K562 (cell line): Measurements from ENCODE around the gene MEX3D. TPM values are rescaled to one million over a fixed set of nuclear protein-coding genes. Genes with fewer than 3 reads are reported as not detected.
A peak's percentile ranks its signal among the peaks of the same experiment; 100 is the strongest.

ENCODE experiments used
- ATAC-seq: fragments of 200-7000 bp; cut with Tn5 transposase; 3 replicates; pipeline ENCODE4 v1.9.1; 2020; ENCODE audit warnings: moderate library complexity
- BruUV-seq: library from RNA; stranded (reverse); fragments of 400-500 nt; replicated peaks from 2 replicates; lab custom pipeline; 2021; lab: Mats Ljungman, UMichigan
- CTCF ChIA-PET: fragments of 300-600 bp; formaldehyde crosslinking; extraction: SDS; loops from one replicate; lab custom pipeline; 2021; ENCODE audit warnings: low intra/inter-chr PET ratio; lab: Yijun Ruan, JAX
- POLR2A ChIA-PET: fragments of 300-600, 350-650 bp; sonication (Branson Sonifier 250); formaldehyde crosslinking; extraction: SDS; loops from one replicate; lab custom pipeline; 2021; ENCODE audit warnings: antibody characterized with exemption, inconsistent platforms; lab: Yijun Ruan, JAX
- DNase-seq, 4 experiments: peaks; one replicate each; pipeline versions ENCODE4 v3.0.0 to v3.0.0-alpha.2; 2011 to 2018; ENCODE audit warnings: low spot score in 3 of 4, mixed read lengths in 3 of 4; ENCODE audit errors: extremely low read depth in 1 of 4
- FAIRE-seq: peaks from 2 replicates; lab custom pipeline; 2011; peaks lifted over from hg19 to GRCh38; lab: Jason Lieb, UNC
- H2AFZ ChIP-seq: 2 replicates; pipeline ENCODE4 v1.6.0; 2011; ENCODE audit warnings: low read depth, low read length, control low read depth, inconsistent platforms
- H3K27ac ChIP-seq: fragments of 200-600 bp; 3 replicates; pipeline ENCODE4 v1.8.0; 2011; ENCODE audit warnings: low read depth, mild to moderate bottlenecking, control low read depth, inconsistent platforms, low read length, moderate library complexity, mixed read lengths; ENCODE audit errors: extremely low read depth
- H3K27me3 ChIP-seq, 2 experiments: fragments of 300-600 bp in 1 of 2; 2 replicates in 1 of 2; 3 replicates in 1 of 2; pipeline versions ENCODE4 v1.6.0 to v1.8.0; 2011; ENCODE audit warnings: inconsistent platforms in 2 of 2, low read length in 2 of 2, mild to moderate bottlenecking in 1 of 2, mixed read lengths in 1 of 2, moderate library complexity in 1 of 2; ENCODE audit not compliant: control insufficient read depth in 2 of 2, insufficient read depth in 2 of 2
- H3K36me3 ChIP-seq: fragments of 300-600 bp; 3 replicates; pipeline ENCODE4 v1.8.0; 2011; ENCODE audit warnings: mild to moderate bottlenecking, low read length, inconsistent platforms; ENCODE audit not compliant: control insufficient read depth, insufficient read depth
- H3K4me1 ChIP-seq, 2 experiments: fragments of 200-600 bp in 1 of 2; replicated peaks in 1 of 2; 2 replicates in 1 of 2; 3 replicates in 1 of 2; pipeline versions ENCODE4 v1.5.1 to v1.8.0; 2011; ENCODE audit warnings: inconsistent platforms in 2 of 2, low read length in 2 of 2, mild to moderate bottlenecking in 1 of 2, mixed read lengths in 1 of 2, moderate library complexity in 1 of 2; ENCODE audit not compliant: control insufficient read depth in 2 of 2, insufficient read depth in 2 of 2
- H3K4me2 ChIP-seq: 2 replicates; pipeline ENCODE4 v1.6.1; 2011; ENCODE audit warnings: low read length, control low read depth, inconsistent platforms, mixed read lengths; ENCODE audit not compliant: insufficient read depth
- H3K4me3 ChIP-seq: fragments of 200-600 bp; sonication (generic), shearing (Covaris generic); 2 replicates; pipeline ENCODE4 v1.5.1; 2016; ENCODE audit warnings: control low read depth, inconsistent platforms
- H3K79me2 ChIP-seq: fragments of 200-600 bp; 3 replicates; pipeline ENCODE4 v1.8.0; 2011; ENCODE audit warnings: low read length, inconsistent platforms; ENCODE audit not compliant: control insufficient read depth, insufficient read depth
- H3K9ac ChIP-seq, 2 experiments: 2 replicates each; pipeline versions ENCODE4 v1.6.0 to v1.6.1; 2011; ENCODE audit warnings: low read depth in 2 of 2, low read length in 2 of 2, control low read depth in 1 of 2, inconsistent platforms in 1 of 2, mild to moderate bottlenecking in 1 of 2, mixed read lengths in 1 of 2; ENCODE audit not compliant: insufficient read depth in 1 of 2
- H3K9me1 ChIP-seq: one replicate; pipeline ENCODE4 v1.6.0; 2011; ENCODE audit warnings: inconsistent platforms, mild to moderate bottlenecking, low read length, moderate library complexity; ENCODE audit not compliant: control insufficient read depth, insufficient read depth
- H3K9me3 ChIP-seq: replicated peaks from 2 replicates; pipeline ENCODE4 v1.5.1; 2011; ENCODE audit warnings: low read depth, low read length, inconsistent platforms; ENCODE audit not compliant: control insufficient read depth, insufficient read depth
- H4K20me1 ChIP-seq: replicated peaks from 2 replicates; pipeline ENCODE4 v1.6.1; 2011; ENCODE audit warnings: low read length, inconsistent platforms, mixed read lengths; ENCODE audit not compliant: control insufficient read depth, insufficient read depth
- HSF4 ChIP-seq: fragments of 250-450 bp; sonication (Bioruptor Pico); IDR thresholded peaks from 2 replicates; pipeline ENCODE4 v2.1.2; 2022; ENCODE audit warnings: mild to moderate bottlenecking, moderate library complexity, borderline replicate concordance
- IRF2 ChIP-seq: sonication (generic); formaldehyde crosslinking; IDR thresholded peaks from 2 replicates; pipeline ENCODE4 v1.8.1; 2022; ENCODE audit warnings: mild to moderate bottlenecking, missing genetic modification reagents
- JUN ChIP-seq, 2 experiments: sonication (generic) in 1 of 2; formaldehyde crosslinking in 1 of 2; IDR thresholded peaks; 2 replicates each; pipeline versions ENCODE4 v1.6.1 to v1.8.0; 2012 to 2022; ENCODE audit warnings: borderline replicate concordance in 2 of 2, mild to moderate bottlenecking in 2 of 2, improper control_type of control experiment in 1 of 2, low read depth in 1 of 2, low read length in 1 of 2, missing genetic modification reagents in 1 of 2
- MYNN ChIP-seq, 2 experiments: sonication (generic); formaldehyde crosslinking in 1 of 2; IDR thresholded peaks; 2 replicates each; pipeline versions ENCODE4 v1.5.0 to v1.6.1; 2016 to 2020; ENCODE audit warnings: antibody characterized with exemption in 1 of 2, missing genetic modification reagents in 1 of 2
- PRMT5 ChIP-seq: sonication (generic); formaldehyde crosslinking; IDR thresholded peaks from 2 replicates; pipeline ENCODE4 v1.5.0; 2020; ENCODE audit warnings: missing genetic modification reagents
- PYGO2 ChIP-seq: fragments of 450-650 bp; IDR thresholded peaks from 2 replicates; pipeline ENCODE4 v1.6.1; 2016; ENCODE audit warnings: mild to moderate bottlenecking, missing genetic modification characterization, moderate library complexity, missing compliant biosample characterization
- RBFOX2 ChIP-seq: fragments of 200-400 bp; formaldehyde crosslinking; IDR thresholded peaks from 2 replicates; pipeline ENCODE4 v1.6.1; 2017; ENCODE audit warnings: low read depth, mild to moderate bottlenecking, low read length, moderate library complexity
- ZNF57 ChIP-seq: fragments of 450-650 bp; formaldehyde crosslinking; IDR thresholded peaks from 2 replicates; pipeline ENCODE4 v1.4.0; 2020; ENCODE audit warnings: mild to moderate bottlenecking, moderate library complexity
- WGBS: fragments of 100-300 bp; shearing (Covaris generic); methylation state at CpG from one replicate; pipeline ENCODE4 v1.1.6; 2016; ENCODE audit warnings: low coverage, mixed read lengths; ENCODE audit not compliant: insufficient coverage; ENCODE audit errors: missing lambda C conversion rate; 5-methylcytosine and 5-hydroxymethylcytosine counted together
- in situ Hi-C: fragments of 300-500 bp; cut with MboI; formaldehyde crosslinking; loops from 4 replicates; pipeline ENCODE4 v1.15.0; 2018; ENCODE audit warnings: inconsistent platforms, mixed read lengths
- intact Hi-C: fragments of 100-400 bp; cut with micrococcal nuclease; formaldehyde crosslinking; loops from 2 replicates; pipeline ENCODE4 v1.14.2; 2022
- polyA plus RNA-seq, 8 experiments: library from polyadenylated mRNA; depleted of rRNA in 4 of 8; stranded (reverse) in 5 of 8; unstranded in 3 of 8; fragments of >200 nt; fragmentation: Nextera tagmentation in 2 of 8; fragmentation: Illumina TruSeq in 1 of 8; extraction: Ambion mirVana in 2 of 8; extraction: Trizol in 1 of 8; gene quantifications; 2 replicates each; pipeline versions ENCODE4 v1.2.1 to v1.2.3, GENCODE V29; 2011 to 2014; ENCODE audit warnings: inconsistent platforms in 1 of 8, missing spikeins in 1 of 8
- total RNA-seq, 7 experiments: library from RNA; depleted of rRNA in 6 of 7; stranded (reverse); fragments of >200 nt in 6 of 7; fragmentation: Illumina TruSeq in 2 of 7; extraction: Trizol in 2 of 7; gene quantifications; 2 replicates each; pipeline versions ENCODE4 v1.2.1 to v1.2.3, GENCODE V29; 2011 to 2021; ENCODE audit warnings: low replicate concordance in 1 of 7
- TF ChIP-seq, protein P1 (sequence below): sonication (generic); formaldehyde crosslinking; IDR thresholded peaks from 2 replicates; pipeline ENCODE4 v1.9.0; 2022; ENCODE audit warnings: mild to moderate bottlenecking, missing genetic modification reagents
- TF ChIP-seq, protein P2 (sequence below), 2 experiments: fragments of 450-650 bp in 1 of 2; sonication (generic) in 1 of 2; formaldehyde crosslinking in 1 of 2; IDR thresholded peaks; 2 replicates each; pipeline versions ENCODE4 v1.7.1 to v1.9.0; 2016 to 2022; ENCODE audit warnings: inconsistent platforms in 1 of 2, mild to moderate bottlenecking in 1 of 2, missing genetic modification reagents in 1 of 2

The MEX3D gene
- total and polyA plus RNA-seq, 9 of the 15 experiments (the other 6 are each of a cell fraction or from before 2014, with no cell fraction given), result 1.7 to 39.3 (median 5.7) TPM

DNA sequence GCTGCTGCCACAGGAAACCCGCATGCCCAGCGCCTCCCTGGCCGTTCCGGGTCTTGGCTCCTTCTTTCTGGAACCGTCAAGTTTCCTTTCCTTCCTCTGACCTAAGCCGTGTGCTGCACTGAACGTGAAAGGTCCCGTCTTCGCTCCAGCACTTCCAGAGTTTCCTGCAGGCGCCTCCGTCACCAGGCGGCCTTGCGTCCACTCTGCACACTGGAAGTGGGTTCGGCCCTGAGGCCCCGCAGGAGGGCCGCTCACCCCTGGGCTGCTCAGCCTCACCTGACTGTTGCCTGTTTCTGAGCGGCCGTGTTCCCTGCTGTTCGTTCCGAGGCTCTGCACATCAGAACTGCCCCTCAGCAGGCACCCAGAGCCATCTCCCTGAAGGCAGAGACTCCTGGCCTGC is 12.3 kb upstream of the MEX3D start (continued):
- TF ChIP-seq HSF4 (CRISPR knock-in tag) (no peak), MYNN (IDR thresholded peaks at IDR 0.05) (no peak), MYNN (CRISPR knock-in tag; IDR thresholded peaks at IDR 0.05) (no peak)
- TF ChIP-seq, all 486 proteins: peak for 0

DNA sequence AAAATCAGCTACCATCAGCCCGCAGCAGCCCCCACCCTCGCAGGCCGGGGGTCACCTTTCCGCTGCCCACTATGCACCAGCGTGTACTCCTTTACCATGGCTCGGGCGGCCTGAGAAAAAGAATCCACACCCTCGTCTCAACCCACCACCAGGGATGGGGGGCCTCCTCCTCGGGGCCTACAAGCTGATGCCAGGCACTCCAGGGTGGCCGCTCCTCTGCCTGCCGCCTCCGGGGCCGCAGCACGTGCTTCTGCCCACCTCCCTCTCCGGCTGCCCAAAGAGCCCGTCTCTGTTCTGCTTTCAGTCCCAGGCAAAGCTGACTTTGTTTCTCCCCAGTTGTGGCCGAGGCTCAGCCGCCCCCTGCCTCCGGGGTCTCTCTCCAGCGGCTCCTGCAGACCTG is 11.1 kb upstream of the MEX3D start:
- FAIRE-seq (no peak), DNase-seq (peak in 1 of 4 experiments; percentile 6), ATAC-seq (no peak)
- no peaks in the 10 kb centered on the region; the same call in 1 of the 2 replicates for H4K20me1 ChIP-seq
- H3K4me2 ChIP-seq, result no peak overlapping the region
- H2AFZ ChIP-seq, result no peak overlapping the region
- no peak overlapping the region for H3K9ac ChIP-seq
- BruUV-seq, result no TSS peak
- H3K27me3 ChIP-seq, result no peaks in the 10 kb centered on the region
- WGBS, result 92% methylated on average over 12 of the region's 20 CpGs
- H3K36me3 ChIP-seq, result peaks cover 76% of the 10 kb centered on the region; the same call in 2 of the 3 replicates
- H3K27ac ChIP-seq, result no peak overlapping the region
- ChIA-PET CTCF (no interaction called here), POLR2A (interaction anchor here (1.0 kb wide), 1 partner anchor 8 kb away, joined by 3 read pairs; no protein-coding TSS in a partner anchor)
- peaks cover 2 to 45% of the 10 kb centered on the region in 2 experiments; a peak in 2 of 5 replicates for H3K4me1 ChIP-seq
- in situ Hi-C loops, result no loop called here
- H3K9me3 ChIP-seq, result no peaks in the 10 kb centered on the region
- H3K9me1 ChIP-seq, result no peaks in the 10 kb centered on the region
- no peak overlapping the region for H3K4me3 ChIP-seq
- intact Hi-C loops, result no loop called here
- no peaks in the 10 kb centered on the region for H3K79me2 ChIP-seq
- TF ChIP-seq, protein P1, sequence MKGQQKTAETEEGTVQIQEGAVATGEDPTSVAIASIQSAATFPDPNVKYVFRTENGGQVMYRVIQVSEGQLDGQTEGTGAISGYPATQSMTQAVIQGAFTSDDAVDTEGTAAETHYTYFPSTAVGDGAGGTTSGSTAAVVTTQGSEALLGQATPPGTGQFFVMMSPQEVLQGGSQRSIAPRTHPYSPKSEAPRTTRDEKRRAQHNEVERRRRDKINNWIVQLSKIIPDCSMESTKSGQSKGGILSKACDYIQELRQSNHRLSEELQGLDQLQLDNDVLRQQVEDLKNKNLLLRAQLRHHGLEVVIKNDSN (CRISPR knock-in tag), result no peak
- no peak for TF ChIP-seq PRMT5 (CRISPR knock-in tag)
- TF ChIP-seq PYGO2 (tag), result no peak
- TF ChIP-seq RBFOX2, result 0 out of 2 replicates have a peak, but pooled peaks have one; percentile 16
- TF ChIP-seq ZNF57 (CRISPR knock-in tag), result no peak
- no peak for TF ChIP-seq JUN (IDR thresholded peaks at IDR 0.05; ENCODE audit: borderline replicate concordance, low read depth, low read length)
- TF ChIP-seq JUN (CRISPR knock-in tag; IDR thresholded peaks at IDR 0.05; ENCODE audit: borderline replicate concordance), result no peak
- TF ChIP-seq IRF2, result no peak
- TF ChIP-seq, protein P2, sequence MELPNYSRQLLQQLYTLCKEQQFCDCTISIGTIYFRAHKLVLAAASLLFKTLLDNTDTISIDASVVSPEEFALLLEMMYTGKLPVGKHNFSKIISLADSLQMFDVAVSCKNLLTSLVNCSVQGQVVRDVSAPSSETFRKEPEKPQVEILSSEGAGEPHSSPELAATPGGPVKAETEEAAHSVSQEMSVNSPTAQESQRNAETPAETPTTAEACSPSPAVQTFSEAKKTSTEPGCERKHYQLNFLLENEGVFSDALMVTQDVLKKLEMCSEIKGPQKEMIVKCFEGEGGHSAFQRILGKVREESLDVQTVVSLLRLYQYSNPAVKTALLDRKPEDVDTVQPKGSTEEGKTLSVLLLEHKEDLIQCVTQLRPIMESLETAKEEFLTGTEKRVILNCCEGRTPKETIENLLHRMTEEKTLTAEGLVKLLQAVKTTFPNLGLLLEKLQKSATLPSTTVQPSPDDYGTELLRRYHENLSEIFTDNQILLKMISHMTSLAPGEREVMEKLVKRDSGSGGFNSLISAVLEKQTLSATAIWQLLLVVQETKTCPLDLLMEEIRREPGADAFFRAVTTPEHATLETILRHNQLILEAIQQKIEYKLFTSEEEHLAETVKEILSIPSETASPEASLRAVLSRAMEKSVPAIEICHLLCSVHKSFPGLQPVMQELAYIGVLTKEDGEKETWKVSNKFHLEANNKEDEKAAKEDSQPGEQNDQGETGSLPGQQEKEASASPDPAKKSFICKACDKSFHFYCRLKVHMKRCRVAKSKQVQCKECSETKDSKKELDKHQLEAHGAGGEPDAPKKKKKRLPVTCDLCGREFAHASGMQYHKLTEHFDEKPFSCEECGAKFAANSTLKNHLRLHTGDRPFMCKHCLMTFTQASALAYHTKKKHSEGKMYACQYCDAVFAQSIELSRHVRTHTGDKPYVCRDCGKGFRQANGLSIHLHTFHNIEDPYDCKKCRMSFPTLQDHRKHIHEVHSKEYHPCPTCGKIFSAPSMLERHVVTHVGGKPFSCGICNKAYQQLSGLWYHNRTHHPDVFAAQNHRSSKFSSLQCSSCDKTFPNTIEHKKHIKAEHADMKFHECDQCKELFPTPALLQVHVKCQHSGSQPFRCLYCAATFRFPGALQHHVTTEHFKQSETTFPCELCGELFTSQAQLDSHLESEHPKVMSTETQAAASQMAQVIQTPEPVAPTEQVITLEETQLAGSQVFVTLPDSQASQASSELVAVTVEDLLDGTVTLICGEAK (IDR thresholded peaks at IDR 0.05), result no peak
- TF ChIP-seq, protein P2 (CRISPR knock-in tag; IDR thresholded peaks at IDR 0.05), result no peak
